BLaER1 (cell line): ENCODE data around the gene NEK10.
"Not testable (repeated sequence)": the region's sequence is repeated elsewhere in the genome, so short reads cannot be mapped to it uniquely, and the experiment has no call there.

Experiments used
- H3K27ac ChIP-seq: shearing (Covaris generic); formaldehyde crosslinking; 2 replicates; pipeline ENCODE4 v1.8.1; 2022
- H3K27me3 ChIP-seq: shearing (Covaris generic); formaldehyde crosslinking; 2 replicates; pipeline ENCODE4 v1.8.1; 2022
- H3K36me3 ChIP-seq: shearing (Covaris generic); formaldehyde crosslinking; 2 replicates; pipeline ENCODE4 v1.8.1; 2022
- H3K4me1 ChIP-seq: shearing (Covaris generic); formaldehyde crosslinking; 2 replicates; pipeline ENCODE4 v1.8.1; 2022
- H3K4me2 ChIP-seq: shearing (Covaris generic); formaldehyde crosslinking; 2 replicates; pipeline ENCODE4 v1.8.1; 2022
- H3K4me3 ChIP-seq: shearing (Covaris generic); formaldehyde crosslinking; 2 replicates; pipeline ENCODE4 v1.8.1; 2022
- H3K9ac ChIP-seq: shearing (Covaris generic); formaldehyde crosslinking; 2 replicates; pipeline ENCODE4 v1.8.1; 2022
- H3K9me3 ChIP-seq: shearing (Covaris generic); formaldehyde crosslinking; 2 replicates; pipeline ENCODE4 v1.8.1; 2022
- H4K20me1 ChIP-seq: shearing (Covaris generic); formaldehyde crosslinking; 2 replicates; pipeline ENCODE4 v1.8.1; 2022
- Cebpa-rat ChIP-seq: shearing (Covaris generic); IDR thresholded peaks from 2 replicates; pipeline ENCODE4 v1.8.1; 2022

Gene NEK10

DNA sequence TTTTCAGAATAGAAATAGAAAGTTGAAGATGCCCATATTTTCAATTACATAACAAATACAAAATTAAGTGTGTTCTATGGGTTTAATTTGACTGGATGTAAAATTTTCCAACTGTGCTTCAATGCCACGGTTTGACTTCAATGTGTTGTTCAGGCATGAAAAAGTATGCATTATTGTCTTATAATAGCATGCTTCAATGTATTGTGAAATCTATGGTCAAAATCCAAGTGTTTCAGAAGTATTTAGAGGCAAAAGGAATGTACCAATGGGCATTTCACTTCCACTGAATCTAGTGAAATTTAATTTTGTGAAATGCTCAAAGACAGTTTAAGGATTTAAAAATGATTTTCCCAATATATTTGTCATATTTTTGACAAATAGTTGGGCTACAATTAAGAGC lies 16.0 kb downstream of the NEK10 start:
- Histone ChIP-seq H3K4me2 (no peak overlapping the region), H3K36me3 (no peaks in the 10 kb centered on the region), H3K4me1 (peaks cover 2% of the 10 kb centered on the region), H4K20me1 (no peaks in the 10 kb centered on the region), H3K4me3 (no peak overlapping the region), H3K27me3 (no peaks in the 10 kb centered on the region), H3K9me3 (peaks cover 26% of the 10 kb centered on the region), H3K9ac (no peak overlapping the region), H3K27ac (no peak overlapping the region)
- TF ChIP-seq Cebpa-rat = no peak

GRCh38 chr3:27352047-27352446 lies 17.1 kb downstream of the NEK10 start:
- no peaks in the 10 kb centered on the region for H3K27me3 ChIP-seq

GRCh38 chr3:27349832-27350231 lies 19.4 kb downstream of the NEK10 start:
- H3K4me3 ChIP-seq = no peak overlapping the region
- no peaks in the 10 kb centered on the region for H4K20me1 ChIP-seq
- H3K27me3 ChIP-seq = no peaks in the 10 kb centered on the region
- H3K36me3 ChIP-seq = no peaks in the 10 kb centered on the region
- TF ChIP-seq Cebpa-rat = no peak
- no peak overlapping the region for H3K27ac ChIP-seq
- no peaks in the 10 kb centered on the region for H3K4me1 ChIP-seq
- H3K9me3 ChIP-seq = no peaks in the 10 kb centered on the region
- no peak overlapping the region for H3K9ac ChIP-seq
- H3K4me2 ChIP-seq = no peak overlapping the region

More at GRCh38 chr3:27352047-27352446, 17.1 kb downstream of the NEK10 start:
- Histone ChIP-seq H3K9ac (no peak overlapping the region), H3K9me3 (peaks cover 17% of the 10 kb centered on the region; the same call in 1 of the 2 replicates), H3K4me1 (no peaks in the 10 kb centered on the region), H3K36me3 (no peaks in the 10 kb centered on the region), H4K20me1 (no peaks in the 10 kb centered on the region), H3K4me2 (no peak overlapping the region), H3K4me3 (no peak overlapping the region), H3K27ac (no peak overlapping the region)
- no peak for TF ChIP-seq Cebpa-rat

GRCh38 chr3:27345959-27346865 lies 23.0 kb downstream of the NEK10 start:
- no peak overlapping the region for H3K9ac ChIP-seq
- TF ChIP-seq Cebpa-rat = no peak
- no peaks in the 10 kb centered on the region for H3K4me1 ChIP-seq
- no peak overlapping the region for H3K4me3 ChIP-seq
- no peaks in the 10 kb centered on the region for H3K27me3 ChIP-seq
- H4K20me1 ChIP-seq = no peaks in the 10 kb centered on the region
- no peak overlapping the region for H3K4me2 ChIP-seq
- no peak overlapping the region for H3K27ac ChIP-seq
- no peaks in the 10 kb centered on the region for H3K36me3 ChIP-seq
- no peaks in the 10 kb centered on the region for H3K9me3 ChIP-seq

GRCh38 chr3:27345493-27345892 lies 23.7 kb downstream of the NEK10 start:
- Histone ChIP-seq H3K4me2 (no peak overlapping the region), H3K27me3 (no peaks in the 10 kb centered on the region), H3K27ac (no peak overlapping the region), H3K4me3 (no peak overlapping the region), H4K20me1 (no peaks in the 10 kb centered on the region), H3K9me3 (no peaks in the 10 kb centered on the region), H3K36me3 (no peaks in the 10 kb centered on the region), H3K4me1 (no peaks in the 10 kb centered on the region), H3K9ac (no peak overlapping the region)
- TF ChIP-seq Cebpa-rat = no peak

GRCh38 chr3:27345045-27345444 lies 24.1 kb downstream of the NEK10 start:
- Histone ChIP-seq H3K4me3 (no peak overlapping the region), H3K4me1 (no peaks in the 10 kb centered on the region), H3K36me3 (no peaks in the 10 kb centered on the region), H3K27ac (no peak overlapping the region), H3K9me3 (no peaks in the 10 kb centered on the region), H3K27me3 (no peaks in the 10 kb centered on the region), H3K4me2 (no peak overlapping the region), H3K9ac (no peak overlapping the region), H4K20me1 (no peaks in the 10 kb centered on the region)
- TF ChIP-seq Cebpa-rat = no peak

- Histone ChIP-seq H3K27ac (no peak overlapping the region), H3K4me2 (no peak overlapping the region), H4K20me1 (no peaks in the 10 kb centered on the region), H3K4me3 (no peak overlapping the region), H3K9me3 (0 out of 2 replicates have a peak, but pooled peaks cover 7% of the 10 kb centered on the region), H3K36me3 (no peaks in the 10 kb centered on the region), H3K9ac (no peak overlapping the region), H3K4me1 (no peaks in the 10 kb centered on the region), H3K27me3 (no peaks in the 10 kb centered on the region)
- no peak for TF ChIP-seq Cebpa-rat
Measured at GRCh38 chr3:27344192-27344591, 25.0 kb downstream of the NEK10 start.

- H4K20me1 ChIP-seq = no peaks in the 10 kb centered on the region
- H3K4me1 ChIP-seq = no peaks in the 10 kb centered on the region
- peaks cover 12% of the 10 kb centered on the region for H3K9me3 ChIP-seq
- H3K4me2 ChIP-seq = no peak overlapping the region
- no peaks in the 10 kb centered on the region for H3K36me3 ChIP-seq
- H3K4me3 ChIP-seq = no peak overlapping the region
- no peak overlapping the region for H3K9ac ChIP-seq
- H3K27ac ChIP-seq = no peak overlapping the region
- no peaks in the 10 kb centered on the region for H3K27me3 ChIP-seq
- TF ChIP-seq Cebpa-rat = no peak
Measured at GRCh38 chr3:27342267-27342666, 26.9 kb downstream of the NEK10 start.

GRCh38 chr3:27340534-27340933 lies 28.6 kb downstream of the NEK10 start:
- Histone ChIP-seq H3K9me3 (peaks cover 12% of the 10 kb centered on the region), H3K4me1 (no peaks in the 10 kb centered on the region), H3K9ac (no peak overlapping the region), H3K27ac (no peak overlapping the region), H3K27me3 (no peaks in the 10 kb centered on the region), H3K4me2 (no peak overlapping the region), H4K20me1 (no peaks in the 10 kb centered on the region), H3K4me3 (no peak overlapping the region), H3K36me3 (no peaks in the 10 kb centered on the region)
- no peak for TF ChIP-seq Cebpa-rat

GRCh38 chr3:27335571-27335970 lies 33.6 kb downstream of the NEK10 start:
- Histone ChIP-seq H3K9me3 (peaks cover 12% of the 10 kb centered on the region), H3K27ac (no peak overlapping the region), H3K4me1 (no peaks in the 10 kb centered on the region), H4K20me1 (no peaks in the 10 kb centered on the region), H3K27me3 (no peaks in the 10 kb centered on the region), H3K9ac (no peak overlapping the region), H3K4me3 (no peak overlapping the region), H3K4me2 (no peak overlapping the region), H3K36me3 (no peaks in the 10 kb centered on the region)
- TF ChIP-seq Cebpa-rat = no peak

DNA sequence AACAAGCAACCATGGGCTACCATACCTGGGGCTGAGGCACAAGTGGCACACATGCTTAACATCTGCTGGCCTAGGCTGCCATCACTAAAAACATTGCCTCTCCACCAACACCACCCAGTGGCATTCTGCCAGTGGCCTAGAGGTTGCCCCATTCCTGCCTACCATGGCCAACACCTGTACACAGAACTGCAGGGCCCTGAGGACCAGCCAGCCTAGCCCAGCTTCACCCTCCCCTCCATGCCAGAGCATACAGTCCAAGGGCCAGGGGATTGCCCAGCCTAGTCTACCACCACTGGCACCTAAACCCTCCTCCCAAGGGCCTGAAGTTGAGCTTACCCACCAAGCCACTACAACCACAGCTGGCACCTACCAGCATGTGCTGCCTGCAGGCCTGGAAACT lies 35.3 kb downstream of the NEK10 start:
- no peak for TF ChIP-seq Cebpa-rat
- no peaks in the 10 kb centered on the region for H3K27me3 ChIP-seq
- no peak overlapping the region for H3K27ac ChIP-seq
- H3K4me1 ChIP-seq = no peaks in the 10 kb centered on the region
- H3K36me3 ChIP-seq = no peaks in the 10 kb centered on the region
- H3K4me3 ChIP-seq = no peak overlapping the region
- H3K4me2 ChIP-seq = no peak overlapping the region
- peaks cover 14% of the 10 kb centered on the region for H3K9me3 ChIP-seq
- H4K20me1 ChIP-seq = no peaks in the 10 kb centered on the region
- no peak overlapping the region for H3K9ac ChIP-seq

DNA sequence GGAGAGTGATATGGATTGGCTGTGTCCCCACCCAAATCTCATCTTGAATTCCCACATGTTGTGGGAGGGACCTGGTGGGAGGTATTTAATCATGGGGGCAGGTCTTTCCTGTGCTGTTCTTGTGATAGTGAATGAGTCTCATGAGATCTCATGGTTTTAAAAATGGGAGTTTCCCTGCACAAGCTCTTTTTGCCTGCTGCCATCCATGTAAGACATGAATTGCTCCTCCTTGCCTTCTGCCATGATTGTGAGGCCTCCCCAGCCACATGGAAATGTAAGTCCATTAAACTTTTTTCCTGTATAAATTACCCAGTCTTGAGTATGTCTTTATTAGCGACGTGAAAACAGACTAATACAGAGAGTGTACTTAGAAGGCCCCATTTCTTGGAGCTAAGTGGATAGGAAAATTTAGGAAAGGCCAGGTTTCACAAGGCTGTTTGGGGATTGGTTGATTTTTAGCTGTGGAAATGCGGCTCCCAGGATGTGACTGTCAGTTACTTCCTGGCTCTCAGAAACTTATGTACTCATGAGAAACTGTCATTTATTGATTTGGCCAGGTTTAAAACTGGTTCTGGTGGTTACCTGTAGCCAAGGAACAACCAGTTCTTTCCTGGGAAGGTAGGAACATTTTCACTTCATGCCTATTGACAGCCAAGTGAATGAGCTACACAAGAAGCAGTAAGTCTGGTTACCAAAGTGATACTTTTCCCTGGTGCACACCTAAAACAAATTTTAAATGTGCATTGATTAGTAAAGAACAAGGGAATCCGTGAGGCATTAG lies 40.0 kb downstream of the NEK10 start:
- peaks cover 17% of the 10 kb centered on the region for H3K9me3 ChIP-seq
- not testable (repeated sequence) for H3K27ac ChIP-seq, H3K4me3 ChIP-seq, H3K36me3 ChIP-seq, H3K4me1 ChIP-seq, H3K9ac ChIP-seq, H3K4me2 ChIP-seq, H3K27me3 ChIP-seq, H4K20me1 ChIP-seq
